ENCODE measurements around the gene EML4. TPM values are rescaled to one million over a fixed set of nuclear protein-coding genes. Genes with fewer than 3 reads are reported as not detected.

Gene EML4
- total and polyA plus RNA-seq, 2 donors from 2014 or later: 13.0 to 53.6 TPM

GRCh38 chr2:42196403-42197267 lies 27.5 kb downstream of the EML4 start:
- H3K27me3 ChIP-seq (ENCODE audit: control insufficient read depth, insufficient read depth, low read length): no peaks in the 10 kb centered on the region
- FAIRE-seq (peak; percentile 11), DNase-seq (peak in 3 of 5 donors; percentile 22 to 68 (median 62))
- H3K4me1 ChIP-seq (ENCODE audit: control insufficient read depth in 2 of 3, insufficient read depth in 2 of 3, low read depth in 1 of 3, low read length in 3 of 3): peaks cover 3 to 17% (median 12%) of the 10 kb centered on the region in 3 donors
- no peak overlapping the region for H3K9ac ChIP-seq (ENCODE audit: low read length in 3 of 3)
- peak; percentile 52 for TF ChIP-seq CTCF (IDR thresholded peaks at IDR 0.05; ENCODE audit: borderline replicate concordance, extremely low read depth, insufficient read depth)
- H3K36me3 ChIP-seq (ENCODE audit: control insufficient read depth in 2 of 3, insufficient read depth in 3 of 3, low read length in 3 of 3): no peaks in the 10 kb centered on the region
- no peak overlapping the region for H3K27ac ChIP-seq (ENCODE audit: low read depth in 2 of 2, low read length in 2 of 2)
- intact Hi-C loops (cut with DNase I): no loop called here
- no peaks in the 10 kb centered on the region for H3K9me3 ChIP-seq (ENCODE audit: control insufficient read depth in 2 of 3, insufficient read depth in 1 of 3, low read length in 3 of 3)
- H3K4me3 ChIP-seq (ENCODE audit: low read length in 3 of 3): no peak overlapping the region

GRCh38 chr2:42197792-42198191 lies 28.6 kb downstream of the EML4 start:
- Histone ChIP-seq H3K27ac (ENCODE audit: low read depth in 2 of 2, low read length in 2 of 2) (no peak overlapping the region), H3K4me3 (ENCODE audit: low read length in 3 of 3) (no peak overlapping the region), H3K9me3 (ENCODE audit: control insufficient read depth in 2 of 3, insufficient read depth in 1 of 3, low read length in 3 of 3) (no peaks in the 10 kb centered on the region), H3K9ac (ENCODE audit: low read length in 3 of 3) (no peak overlapping the region), H3K4me1 (ENCODE audit: control insufficient read depth in 2 of 3, insufficient read depth in 2 of 3, low read depth in 1 of 3, low read length in 3 of 3) (peaks cover under 1 to 17% (median 12%) of the 10 kb centered on the region in 3 donors), H3K36me3 (ENCODE audit: control insufficient read depth in 2 of 3, insufficient read depth in 3 of 3, low read length in 3 of 3) (no peaks in the 10 kb centered on the region), H3K27me3 (ENCODE audit: control insufficient read depth, insufficient read depth, low read length) (no peaks in the 10 kb centered on the region)
- TF ChIP-seq CTCF (IDR thresholded peaks at IDR 0.05; ENCODE audit: borderline replicate concordance, extremely low read depth, insufficient read depth): no peak
- intact Hi-C loops (cut with DNase I): no loop called here
- no peak for DNase-seq
- no peak for FAIRE-seq

- H3K36me3 ChIP-seq (ENCODE audit: control insufficient read depth in 2 of 3, insufficient read depth in 3 of 3, low read length in 3 of 3): no peaks in the 10 kb centered on the region
- H3K9ac ChIP-seq (ENCODE audit: low read length in 3 of 3): no peak overlapping the region
- no peak overlapping the region for H3K4me3 ChIP-seq (ENCODE audit: low read length in 3 of 3)
- intact Hi-C loops (cut with DNase I): no loop called here
- H3K27me3 ChIP-seq (ENCODE audit: control insufficient read depth, insufficient read depth, low read length): no peaks in the 10 kb centered on the region
- FAIRE-seq: no peak
- peaks cover 0 to 16% (median 8%) of the 10 kb centered on the region in 3 donors for H3K4me1 ChIP-seq (ENCODE audit: control insufficient read depth in 2 of 3, insufficient read depth in 2 of 3, low read depth in 1 of 3, low read length in 3 of 3)
- no peak overlapping the region for H3K27ac ChIP-seq (ENCODE audit: low read depth in 2 of 2, low read length in 2 of 2)
- H3K9me3 ChIP-seq (ENCODE audit: control insufficient read depth in 2 of 3, insufficient read depth in 1 of 3, low read length in 3 of 3): no peaks in the 10 kb centered on the region
- no peak for TF ChIP-seq CTCF (IDR thresholded peaks at IDR 0.05; ENCODE audit: borderline replicate concordance, extremely low read depth, insufficient read depth)
- DNase-seq: no peak
These were observed 29.3 kb downstream of the EML4 start for GRCh38 chr2:42198466-42198865.
